Stimulated activated CD8-positive, alpha-beta memory T cell treated with anti-CD3 and anti-CD28 coated beads, Interleukin-7, amount 100 ng/mL, for 48 hours (primary cell): ENCODE data around the gene ULK1.
A peak's percentile ranks its signal among the peaks of the same experiment; 100 is the strongest.
"Not testable (repeated sequence)": the region's sequence is repeated elsewhere in the genome, so short reads cannot be mapped to it uniquely, and the experiment has no call there.

ENCODE experiments used
- DNase-seq, 2 donors: peaks; one replicate each; pipeline ENCODE4 v3.0.0-alpha.2; 2020; ENCODE audit warnings: low read depth in 1 of 2; ENCODE audit errors: extremely low read depth in 1 of 2

Gene ULK1

DNA sequence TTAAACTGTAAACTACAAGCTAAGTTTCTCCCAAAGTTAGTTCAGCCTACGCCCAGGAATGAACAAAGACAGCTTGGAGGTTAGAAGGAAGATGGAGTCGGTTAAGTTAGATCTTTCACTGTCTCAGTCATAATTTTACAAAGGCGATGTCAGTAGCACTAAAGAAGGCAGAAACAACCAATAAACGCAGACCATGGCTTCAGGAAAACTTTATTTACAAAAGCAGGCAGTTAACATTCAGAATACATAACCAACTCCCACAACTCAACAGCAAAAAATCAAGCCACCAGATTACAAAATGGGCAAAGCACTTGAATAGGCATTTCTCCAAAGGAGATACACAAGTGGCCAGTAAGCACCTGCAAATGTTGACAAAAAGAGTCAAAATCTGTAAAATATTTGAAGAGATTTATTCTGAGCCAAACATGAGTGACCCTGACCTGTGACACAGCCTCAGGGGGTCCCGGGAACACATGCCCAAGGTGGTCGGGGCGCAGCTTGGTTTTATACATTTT lies 8.8 kb upstream of the ULK1 start:
- DNase-seq = no peak

DNA sequence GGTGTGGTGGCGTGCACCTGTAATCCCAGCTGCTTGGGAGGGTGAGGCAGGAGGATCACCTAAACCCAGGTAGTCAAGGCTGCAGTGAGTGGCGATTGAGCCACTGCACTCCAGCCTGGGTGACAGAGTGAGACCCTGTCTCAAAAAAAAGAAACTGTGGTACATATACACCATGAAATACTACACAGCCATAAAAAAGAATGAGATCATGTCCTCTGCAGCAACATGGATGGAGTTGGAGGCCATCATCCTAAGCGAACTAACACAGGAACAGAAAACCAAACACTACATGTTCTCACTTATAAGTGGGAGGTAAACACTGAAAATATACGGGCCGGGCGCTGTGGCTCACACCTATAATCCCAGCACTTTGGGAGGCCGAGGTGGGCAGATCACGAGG lies 2.7 kb upstream of the ULK1 start:
- DNase-seq = not testable (repeated sequence)

DNA sequence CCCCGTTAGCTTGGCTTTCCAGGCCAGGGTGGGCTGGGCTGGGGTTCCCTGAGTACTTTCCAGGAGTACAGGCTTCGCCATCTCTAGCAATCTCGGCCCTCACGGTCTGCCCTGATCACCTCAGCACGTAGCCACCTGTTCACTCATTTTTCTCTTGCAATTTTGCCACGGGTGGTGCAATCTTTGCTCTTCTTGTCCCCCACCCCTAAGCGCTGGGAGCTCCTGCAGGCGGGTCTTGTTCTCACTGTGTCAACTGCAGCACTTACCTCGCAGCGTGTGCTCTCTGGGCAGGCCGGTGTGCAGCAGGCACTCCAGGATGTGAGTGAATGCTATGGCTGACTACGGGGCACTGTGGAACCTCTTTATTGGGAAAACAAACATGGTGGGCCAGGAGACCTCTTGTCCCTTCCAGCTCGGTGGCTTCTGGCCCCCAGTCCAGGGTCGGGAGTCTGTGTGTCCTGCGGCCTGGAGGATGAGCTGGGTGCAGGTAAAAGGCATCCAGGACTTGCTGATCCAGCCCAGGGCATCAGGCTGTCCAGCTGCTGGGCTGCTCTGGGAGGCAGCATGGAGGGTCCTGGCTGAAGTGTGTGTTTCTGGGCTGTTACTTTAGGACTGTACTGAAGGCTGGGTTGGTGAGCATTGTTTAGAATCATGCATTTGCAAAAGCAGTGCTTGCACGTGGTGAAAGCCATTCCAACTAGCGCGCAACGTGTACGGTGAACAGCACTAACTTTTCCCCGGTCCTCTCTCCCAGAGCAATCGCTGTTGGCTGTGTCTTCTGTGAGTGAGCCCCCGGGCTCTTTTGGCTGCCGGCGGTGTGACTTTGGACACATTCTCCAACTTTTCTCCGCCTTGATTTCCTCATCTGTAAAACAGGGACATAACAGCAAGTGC lies 1.5 kb upstream of the ULK1 start:
- no peak for DNase-seq

- no peak for DNase-seq
Measured at GRCh38 chr12:131893605-131894312, 663 bp upstream of the ULK1 start.

DNA sequence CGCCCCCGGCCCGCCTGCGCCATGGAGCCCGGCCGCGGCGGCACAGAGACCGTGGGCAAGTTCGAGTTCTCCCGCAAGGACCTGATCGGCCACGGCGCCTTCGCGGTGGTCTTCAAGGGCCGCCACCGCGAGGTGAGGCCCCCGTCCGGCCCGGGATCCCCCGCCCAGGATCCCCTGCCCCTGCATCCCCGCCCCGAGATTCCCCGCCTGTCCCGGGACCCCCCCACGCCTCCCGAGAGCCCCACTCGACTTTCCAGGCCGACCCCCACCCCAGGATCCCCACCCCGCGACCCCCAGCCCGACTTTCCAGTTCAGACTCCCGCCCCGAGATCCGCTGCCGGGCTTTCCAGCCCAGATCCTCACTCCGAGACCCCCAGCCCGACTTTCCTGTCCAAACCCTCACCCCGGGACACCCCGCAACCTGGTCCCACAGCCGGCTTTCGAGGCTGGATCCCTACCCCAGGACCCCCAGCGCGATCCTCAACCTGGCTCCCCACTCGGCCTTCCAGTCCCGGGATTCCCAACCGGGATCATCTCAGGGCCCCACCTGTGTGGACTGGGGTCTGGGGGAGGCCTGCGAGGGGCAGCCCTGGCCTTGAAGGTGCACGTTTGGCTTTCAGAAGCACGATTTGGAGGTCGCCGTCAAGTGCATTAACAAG lies 688 bp downstream of the ULK1 start:
- no peak for DNase-seq

DNA sequence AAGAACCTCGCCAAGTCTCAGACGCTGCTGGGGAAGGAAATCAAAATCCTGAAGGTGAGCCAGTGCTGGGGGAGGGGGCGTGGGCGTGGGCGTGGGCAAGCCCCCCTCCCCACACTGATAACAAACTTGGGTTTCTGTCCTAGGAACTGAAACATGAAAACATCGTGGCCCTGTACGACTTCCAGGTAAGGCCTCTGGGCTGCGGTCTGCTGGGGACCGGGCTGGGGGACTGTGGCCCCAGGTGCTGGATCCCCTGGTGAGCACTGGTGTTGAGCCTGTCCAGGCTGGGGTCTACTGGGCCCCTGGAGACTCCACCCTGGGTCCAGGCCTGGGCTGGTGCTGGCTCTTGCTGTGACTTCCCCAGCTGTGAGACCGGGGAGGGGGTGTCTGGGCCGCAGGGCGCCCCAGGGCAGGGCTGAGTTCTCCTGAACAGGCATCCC lies 1.2 kb downstream of the ULK1 start:
- DNase-seq = no peak

- DNase-seq = peak; percentile 50 to 56
Measured at GRCh38 chr12:131896080-131896810, 1.8 kb downstream of the ULK1 start.

DNA sequence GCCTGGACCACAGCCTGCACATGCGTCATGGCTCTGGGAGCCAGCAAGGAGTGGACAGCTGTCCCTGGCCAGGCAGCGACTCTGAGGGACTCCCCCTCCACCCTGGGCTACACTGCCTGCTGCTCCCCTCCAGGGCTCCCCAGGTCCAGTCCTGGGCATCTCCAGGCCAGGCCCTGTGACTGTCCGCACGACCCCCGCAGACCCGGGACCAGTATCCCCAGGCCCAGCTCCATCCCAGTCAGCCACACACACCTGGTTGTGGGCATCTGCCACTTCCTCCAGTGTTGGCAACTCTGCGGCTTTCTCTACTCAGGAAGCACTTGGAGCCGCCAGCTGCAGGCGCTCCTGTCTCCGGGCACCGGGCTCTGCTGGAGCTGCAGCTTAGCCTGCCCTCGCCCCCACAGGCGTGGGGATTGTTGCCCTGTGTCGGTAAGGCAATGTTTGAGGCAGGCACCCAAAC lies 2.4 kb downstream of the ULK1 start:
- DNase-seq = no peak

GRCh38 chr12:131897276-131897675 lies 2.9 kb downstream of the ULK1 start:
- no peak for DNase-seq

DNA sequence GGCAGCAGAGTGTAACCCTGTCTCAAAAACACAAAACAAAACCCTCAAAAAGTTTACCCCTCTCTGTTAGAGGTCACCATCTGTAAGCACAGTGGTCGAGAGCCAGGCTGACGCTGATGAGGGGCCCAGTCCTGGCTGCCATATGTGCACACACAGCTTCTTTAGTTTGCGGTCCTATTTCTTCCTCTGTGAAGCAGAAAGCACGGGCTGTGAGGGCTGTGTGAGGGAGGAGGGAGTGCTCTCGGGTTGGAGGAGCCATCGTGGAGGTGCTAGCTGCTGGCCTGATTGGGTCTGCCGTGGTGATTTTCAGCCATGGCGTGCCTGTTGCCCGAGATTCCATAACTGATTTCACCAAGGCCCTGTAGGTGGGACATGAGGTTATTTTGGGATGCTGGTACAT lies 3.5 kb downstream of the ULK1 start:
- DNase-seq = no peak

DNA sequence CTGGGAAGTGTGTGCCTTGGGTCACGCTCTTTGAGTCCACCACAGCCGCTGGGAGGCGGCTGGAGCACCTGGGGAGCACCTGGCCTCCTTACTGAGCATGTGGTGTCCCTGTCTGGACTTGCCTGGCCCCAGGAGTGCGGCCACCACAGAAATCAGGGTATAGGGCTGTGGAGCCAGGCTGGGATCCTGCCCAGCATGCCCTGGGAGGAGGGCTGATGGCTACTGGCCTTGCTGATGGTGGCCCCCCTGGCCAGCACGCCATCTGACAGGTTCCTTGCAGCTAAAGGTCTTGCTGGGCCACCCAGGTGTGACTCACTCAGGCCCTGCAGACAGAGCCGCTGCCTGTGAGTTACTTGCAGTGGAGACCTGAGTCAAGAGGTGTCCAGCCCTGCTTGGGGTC lies 6.0 kb downstream of the ULK1 start:
- no peak for DNase-seq

- DNase-seq = no peak
Measured at GRCh38 chr12:131901431-131902331, 7.3 kb downstream of the ULK1 start.

- no peak for DNase-seq
Measured at GRCh38 chr12:131902332-131903241, 8.2 kb downstream of the ULK1 start.

GRCh38 chr12:131903270-131904255 lies 9.1 kb downstream of the ULK1 start:
- no peak for DNase-seq

DNA sequence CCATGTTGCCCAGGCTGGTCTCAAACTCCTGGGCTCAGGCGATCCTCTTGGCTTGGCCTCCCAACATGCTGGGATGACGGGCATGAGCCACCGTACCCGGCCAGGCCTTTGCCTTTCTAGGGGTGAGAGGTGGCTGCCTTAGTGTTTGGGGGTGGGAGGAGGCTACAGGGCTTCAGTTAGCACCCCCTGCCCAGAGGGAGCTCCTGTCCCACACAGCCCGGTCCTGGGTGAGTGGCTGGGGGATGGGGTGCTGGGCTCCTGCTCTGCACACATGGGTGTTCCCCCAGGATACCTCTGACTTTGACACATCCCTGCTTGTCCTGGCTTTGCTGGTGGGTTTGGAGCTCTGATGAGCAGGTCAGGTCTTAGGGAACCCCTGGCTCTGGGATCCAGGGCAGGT lies 9.9 kb downstream of the ULK1 start:
- DNase-seq = no peak

GRCh38 chr12:131905081-131905629 lies 10.7 kb downstream of the ULK1 start:
- DNase-seq = no peak

- DNase-seq = no peak
Measured at GRCh38 chr12:131905630-131906091, 11.2 kb downstream of the ULK1 start.
